ENCODE results near the gene CDS1. TPM values are rescaled to one million over a fixed set of nuclear protein-coding genes. Genes with fewer than 3 reads are reported as not detected.
"Not testable (repeated sequence)": the region's sequence is repeated elsewhere in the genome, so short reads cannot be mapped to it uniquely, and the experiment has no call there.

Gene CDS1
- total RNA-seq, 6 experiments from 2014 or later, result 0.06 to 0.23 (median 0.08) TPM

DNA sequence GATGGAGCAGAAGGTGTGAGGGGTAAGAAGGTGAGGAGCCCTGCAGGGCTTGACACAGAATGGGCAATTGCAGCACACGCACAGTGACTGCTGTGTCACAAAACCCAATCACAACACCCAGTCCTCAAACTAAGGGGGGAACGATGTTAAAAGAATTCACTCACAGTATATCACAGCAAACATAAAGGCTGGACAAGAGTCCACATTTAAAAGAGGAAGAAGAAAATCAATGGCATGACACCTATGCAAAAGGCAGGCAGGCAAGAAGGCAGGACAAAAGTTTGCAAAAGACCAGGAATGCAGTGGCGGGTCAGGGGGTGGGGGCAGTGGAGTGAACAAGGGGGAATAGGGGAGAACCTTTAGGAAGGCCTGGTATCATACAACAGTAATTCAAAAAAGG is 77.7 kb downstream of the CDS1 start:
- DNase-seq, result no peak
- H3K27ac Mint-ChIP-seq, result no peak overlapping the region
- TF ChIP-seq, protein P1, sequence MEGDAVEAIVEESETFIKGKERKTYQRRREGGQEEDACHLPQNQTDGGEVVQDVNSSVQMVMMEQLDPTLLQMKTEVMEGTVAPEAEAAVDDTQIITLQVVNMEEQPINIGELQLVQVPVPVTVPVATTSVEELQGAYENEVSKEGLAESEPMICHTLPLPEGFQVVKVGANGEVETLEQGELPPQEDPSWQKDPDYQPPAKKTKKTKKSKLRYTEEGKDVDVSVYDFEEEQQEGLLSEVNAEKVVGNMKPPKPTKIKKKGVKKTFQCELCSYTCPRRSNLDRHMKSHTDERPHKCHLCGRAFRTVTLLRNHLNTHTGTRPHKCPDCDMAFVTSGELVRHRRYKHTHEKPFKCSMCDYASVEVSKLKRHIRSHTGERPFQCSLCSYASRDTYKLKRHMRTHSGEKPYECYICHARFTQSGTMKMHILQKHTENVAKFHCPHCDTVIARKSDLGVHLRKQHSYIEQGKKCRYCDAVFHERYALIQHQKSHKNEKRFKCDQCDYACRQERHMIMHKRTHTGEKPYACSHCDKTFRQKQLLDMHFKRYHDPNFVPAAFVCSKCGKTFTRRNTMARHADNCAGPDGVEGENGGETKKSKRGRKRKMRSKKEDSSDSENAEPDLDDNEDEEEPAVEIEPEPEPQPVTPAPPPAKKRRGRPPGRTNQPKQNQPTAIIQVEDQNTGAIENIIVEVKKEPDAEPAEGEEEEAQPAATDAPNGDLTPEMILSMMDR (IDR thresholded peaks at IDR 0.05), result no peak
- H3K27me3 Mint-ChIP-seq (ENCODE audit: insufficient read depth), result peaks cover 3% of the 10 kb centered on the region; the same call in 1 of the 2 replicates
- H3K4me1 Mint-ChIP-seq (ENCODE audit: low read depth), result no peaks in the 10 kb centered on the region
- H3K4me3 Mint-ChIP-seq, result no peak overlapping the region
- peaks cover 18% of the 10 kb centered on the region for H3K36me3 Mint-ChIP-seq (ENCODE audit: low read depth)
- peaks cover 16% of the 10 kb centered on the region for H3K9me3 Mint-ChIP-seq

DNA sequence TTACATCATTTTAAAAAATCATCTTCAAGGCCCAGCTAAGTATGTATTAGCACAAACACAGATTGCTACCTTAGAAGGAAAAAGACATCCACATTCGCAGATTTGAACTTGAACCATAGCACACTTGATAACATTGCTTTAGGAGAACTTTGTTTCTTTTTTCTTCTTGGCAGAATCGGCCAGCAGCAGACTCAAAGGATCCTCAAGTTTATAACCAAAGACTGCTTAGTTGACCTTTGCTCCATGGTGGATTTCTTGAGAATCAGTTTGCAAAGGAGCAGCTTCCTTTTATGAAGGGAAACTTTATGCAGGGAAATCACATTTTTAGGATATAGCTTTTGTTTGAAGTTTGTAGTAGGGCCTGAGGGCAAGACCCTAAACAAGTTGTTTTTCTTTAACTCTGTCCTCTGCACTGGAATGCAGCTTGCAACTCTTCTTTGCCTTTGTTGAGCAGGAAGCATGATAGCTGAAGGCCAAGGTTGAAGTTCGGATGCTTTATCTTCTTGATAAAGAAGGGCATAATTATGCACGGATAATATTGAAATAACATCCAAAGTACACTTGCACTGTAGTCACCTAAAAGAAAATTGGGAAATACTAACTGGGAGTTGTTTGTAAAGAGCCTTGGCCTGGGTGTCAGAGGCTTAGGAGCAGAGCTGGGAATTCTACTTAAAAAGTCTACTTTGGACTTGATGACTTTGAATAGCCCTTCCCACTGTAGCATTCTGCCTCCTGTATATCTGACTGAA is 78.4 kb downstream of the CDS1 start:
- Mint-ChIP-seq H3K9me3 (peaks cover 15% of the 10 kb centered on the region), H3K36me3 (ENCODE audit: low read depth) (peaks cover 25% of the 10 kb centered on the region), H3K27ac (no peak overlapping the region), H3K4me3 (no peak overlapping the region), H3K27me3 (ENCODE audit: insufficient read depth) (peaks cover 3% of the 10 kb centered on the region; the same call in 1 of the 2 replicates), H3K4me1 (ENCODE audit: low read depth) (no peaks in the 10 kb centered on the region)
- TF ChIP-seq, protein P1 (IDR thresholded peaks at IDR 0.05), result no peak
- no peak for DNase-seq

DNA sequence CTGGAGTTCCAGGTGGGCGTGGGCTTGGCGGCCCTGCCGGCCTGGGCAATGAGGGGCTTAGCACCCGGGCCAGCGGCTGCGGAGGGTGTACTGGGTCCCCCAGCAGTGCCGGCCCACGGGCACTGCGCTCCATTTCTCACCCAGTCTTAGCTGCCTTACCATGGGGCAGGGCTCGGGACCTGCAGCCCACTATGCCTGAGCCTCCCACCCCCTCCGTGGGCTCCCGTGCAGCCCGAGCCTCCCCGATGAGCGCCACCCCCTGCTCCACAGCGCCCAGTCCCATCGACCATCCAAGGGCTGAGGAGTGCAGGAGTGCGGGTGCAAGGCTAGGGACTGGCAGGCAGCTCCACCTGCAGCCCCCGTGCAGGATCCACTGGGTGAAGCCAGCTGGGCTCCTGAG is 81.8 kb downstream of the CDS1 start:
- not testable (repeated sequence) for H3K9me3 Mint-ChIP-seq; DNase-seq; H3K27me3 Mint-ChIP-seq (ENCODE audit: insufficient read depth); H3K4me1 Mint-ChIP-seq (ENCODE audit: low read depth); H3K27ac Mint-ChIP-seq; H3K4me3 Mint-ChIP-seq
- peaks cover 35% of the 10 kb centered on the region for H3K36me3 Mint-ChIP-seq (ENCODE audit: low read depth)

DNA sequence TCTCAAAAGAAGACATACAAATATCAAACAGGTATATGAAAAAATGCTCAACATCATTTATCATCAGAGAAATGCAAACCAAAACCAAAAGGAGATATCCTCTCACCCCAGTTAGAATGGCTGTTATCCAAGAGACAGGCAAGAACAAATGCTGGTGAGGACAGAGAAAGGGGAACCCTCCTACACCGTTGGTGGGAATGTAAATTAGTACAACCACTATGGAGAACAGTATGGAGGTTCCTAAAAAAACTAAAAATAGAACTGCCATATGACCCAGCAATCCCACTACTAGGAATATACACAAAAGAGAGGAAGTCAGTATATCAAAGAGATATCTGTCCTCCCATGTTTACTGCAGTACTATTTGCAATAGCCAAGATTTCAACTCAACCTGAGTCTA is 83.5 kb downstream of the CDS1 start:
- DNase-seq, result no peak
- H3K9me3 Mint-ChIP-seq, result no peaks in the 10 kb centered on the region
- TF ChIP-seq, protein P1 (IDR thresholded peaks at IDR 0.05), result no peak
- no peaks in the 10 kb centered on the region for H3K27me3 Mint-ChIP-seq (ENCODE audit: insufficient read depth)
- peaks cover 35% of the 10 kb centered on the region for H3K36me3 Mint-ChIP-seq (ENCODE audit: low read depth)
- no peaks in the 10 kb centered on the region for H3K4me1 Mint-ChIP-seq (ENCODE audit: low read depth)
- no peak overlapping the region for H3K27ac Mint-ChIP-seq
- H3K4me3 Mint-ChIP-seq, result no peak overlapping the region

DNA sequence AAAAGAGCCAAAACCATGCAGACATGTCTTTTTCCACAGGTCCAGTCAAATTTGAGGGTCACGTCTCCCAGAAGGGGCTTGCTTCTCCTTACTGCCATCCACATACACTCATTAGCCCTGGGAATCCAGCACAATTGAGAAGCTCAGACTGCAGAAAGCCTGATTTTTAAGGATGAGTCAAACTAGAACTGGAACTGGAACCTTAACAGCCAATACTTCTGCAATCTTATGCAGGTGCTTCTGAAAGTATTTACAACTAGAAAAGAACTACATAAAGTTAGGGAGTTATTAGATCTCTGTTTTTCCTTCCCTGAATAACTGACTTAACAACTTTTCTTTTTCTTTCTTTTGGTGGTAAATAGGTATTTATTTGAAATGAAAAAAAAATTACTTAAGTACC is 86.3 kb downstream of the CDS1 start:
- peaks cover 26% of the 10 kb centered on the region for H3K4me1 Mint-ChIP-seq (ENCODE audit: low read depth)
- no peaks in the 10 kb centered on the region for H3K9me3 Mint-ChIP-seq
- H3K27me3 Mint-ChIP-seq (ENCODE audit: insufficient read depth), result no peaks in the 10 kb centered on the region
- H3K36me3 Mint-ChIP-seq (ENCODE audit: low read depth), result peaks cover 48% of the 10 kb centered on the region
- TF ChIP-seq, protein P1 (IDR thresholded peaks at IDR 0.05), result no peak
- H3K27ac Mint-ChIP-seq, result no peak overlapping the region
- H3K4me3 Mint-ChIP-seq, result no peak overlapping the region
- no peak for DNase-seq

DNA sequence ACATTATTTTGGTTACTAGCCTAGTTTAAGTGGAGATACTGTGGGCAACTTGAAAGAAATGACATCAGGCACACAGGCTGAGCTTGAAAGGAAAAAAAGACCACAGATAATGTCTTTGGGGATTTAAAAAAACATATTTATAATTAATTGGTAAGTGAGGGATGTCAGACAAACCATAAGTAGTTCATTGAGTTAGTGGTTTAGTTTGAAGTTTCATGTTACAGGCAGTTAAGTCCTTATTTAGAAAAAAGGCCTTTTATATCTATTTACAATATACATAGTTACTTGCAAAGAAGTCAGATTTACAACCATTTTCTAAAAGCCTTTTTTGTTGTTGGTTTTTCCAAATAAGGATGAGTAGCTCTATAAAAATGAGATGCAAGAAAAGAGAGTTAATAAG is 89.2 kb downstream of the CDS1 start:
- Mint-ChIP-seq H3K9me3 (no peaks in the 10 kb centered on the region), H3K4me3 (peak overlapping the region; percentile 60; the same call in 1 of the 2 replicates), H3K36me3 (ENCODE audit: low read depth) (peaks cover 41% of the 10 kb centered on the region), H3K27ac (no peak overlapping the region), H3K27me3 (ENCODE audit: insufficient read depth) (no peaks in the 10 kb centered on the region; the same call in 1 of the 2 replicates), H3K4me1 (ENCODE audit: low read depth) (peaks cover 34% of the 10 kb centered on the region)
- DNase-seq, result no peak
- TF ChIP-seq, protein P1 (IDR thresholded peaks at IDR 0.05), result no peak

Measured in HFFc6 (cell line).